ENCODE data around the gene LRFN2. TPM values are rescaled to one million over a fixed set of nuclear protein-coding genes. Genes with fewer than 3 reads are reported as not detected.

LRFN2 gene
- total RNA-seq, 2 experiments from 2014 or later: 0.08 TPM; not detected in 1

- no peak for DNase-seq
- H3K4me1 Mint-ChIP-seq: peaks cover 3% of the 10 kb centered on the region
- no peaks in the 10 kb centered on the region for H3K27me3 Mint-ChIP-seq
- POLR2A ChIA-PET: no interaction called here
- no peak overlapping the region for H3K4me3 Mint-ChIP-seq
- H3K9me3 Mint-ChIP-seq: no peaks in the 10 kb centered on the region
- CTCF ChIA-PET: interaction anchor here (0.7 kb wide), 1 partner anchor 566 kb away, joined by 4 read pairs; no protein-coding TSS in a partner anchor
- no peaks in the 10 kb centered on the region for H3K36me3 Mint-ChIP-seq (ENCODE audit: low read depth)
- no peak overlapping the region for H3K27ac Mint-ChIP-seq
These were observed 192.0 kb downstream of the LRFN2 start for GRCh38 chr6:40395066-40395697.

GRCh38 chr6:40394381-40394780 is 192.8 kb downstream of the LRFN2 start:
- peaks cover 6% of the 10 kb centered on the region for H3K27me3 Mint-ChIP-seq
- H3K9me3 Mint-ChIP-seq: no peaks in the 10 kb centered on the region
- H3K4me1 Mint-ChIP-seq: peaks cover 8% of the 10 kb centered on the region
- no peak overlapping the region for H3K27ac Mint-ChIP-seq
- POLR2A ChIA-PET: no interaction called here
- H3K36me3 Mint-ChIP-seq (ENCODE audit: low read depth): no peaks in the 10 kb centered on the region
- CTCF ChIA-PET: interaction anchor here (0.7 kb wide), 1 partner anchor 567 kb away, joined by 4 read pairs; no protein-coding TSS in a partner anchor
- H3K4me3 Mint-ChIP-seq: no peak overlapping the region
- no peak for DNase-seq

GRCh38 chr6:40393641-40394040 is 193.5 kb downstream of the LRFN2 start:
- DNase-seq: no peak
- Mint-ChIP-seq H3K27ac (no peak overlapping the region), H3K4me1 (peaks cover 15% of the 10 kb centered on the region), H3K36me3 (ENCODE audit: low read depth) (no peaks in the 10 kb centered on the region), H3K27me3 (peaks cover 13% of the 10 kb centered on the region), H3K9me3 (no peaks in the 10 kb centered on the region), H3K4me3 (no peak overlapping the region)
- POLR2A ChIA-PET: no interaction called here
- CTCF ChIA-PET: no interaction called here

GRCh38 chr6:40392589-40392988 is 194.6 kb downstream of the LRFN2 start:
- Mint-ChIP-seq H3K4me1 (peaks cover 20% of the 10 kb centered on the region), H3K27ac (no peak overlapping the region)

GRCh38 chr6:40391851-40392517 is 195.2 kb downstream of the LRFN2 start:
- POLR2A ChIA-PET: no interaction called here
- no peak overlapping the region for H3K27ac Mint-ChIP-seq

More at GRCh38 chr6:40392589-40392988, 194.6 kb downstream of the LRFN2 start:
- ChIA-PET POLR2A (no interaction called here), CTCF (no interaction called here)
- Mint-ChIP-seq H3K36me3 (ENCODE audit: low read depth) (no peaks in the 10 kb centered on the region), H3K4me3 (no peak overlapping the region), H3K9me3 (no peaks in the 10 kb centered on the region), H3K27me3 (peaks cover 18% of the 10 kb centered on the region)
- DNase-seq: no peak

GRCh38 chr6:40391086-40391485 is 196.1 kb downstream of the LRFN2 start:
- Mint-ChIP-seq H3K36me3 (ENCODE audit: low read depth) (no peaks in the 10 kb centered on the region), H3K4me3 (no peak overlapping the region), H3K9me3 (no peaks in the 10 kb centered on the region), H3K27me3 (peaks cover 26% of the 10 kb centered on the region), H3K27ac (no peak overlapping the region), H3K4me1 (peaks cover 22% of the 10 kb centered on the region)
- no peak for DNase-seq
- CTCF ChIA-PET: no interaction called here
- POLR2A ChIA-PET: no interaction called here

More at GRCh38 chr6:40391851-40392517, 195.2 kb downstream of the LRFN2 start:
- DNase-seq: no peak
- no peaks in the 10 kb centered on the region for H3K36me3 Mint-ChIP-seq (ENCODE audit: low read depth)
- CTCF ChIA-PET: no interaction called here
- no peak overlapping the region for H3K4me3 Mint-ChIP-seq
- H3K4me1 Mint-ChIP-seq: peaks cover 22% of the 10 kb centered on the region
- no peaks in the 10 kb centered on the region for H3K9me3 Mint-ChIP-seq
- peaks cover 20% of the 10 kb centered on the region for H3K27me3 Mint-ChIP-seq

- H3K9me3 Mint-ChIP-seq: no peaks in the 10 kb centered on the region
- H3K27me3 Mint-ChIP-seq: peaks cover 28% of the 10 kb centered on the region
- ChIA-PET CTCF (no interaction called here), POLR2A (no interaction called here)
- H3K4me3 Mint-ChIP-seq: no peak overlapping the region
- H3K27ac Mint-ChIP-seq: no peak overlapping the region
- H3K4me1 Mint-ChIP-seq: peaks cover 22% of the 10 kb centered on the region
- DNase-seq: peak; percentile 8
- H3K36me3 Mint-ChIP-seq (ENCODE audit: low read depth): no peaks in the 10 kb centered on the region
These were observed 196.9 kb downstream of the LRFN2 start for GRCh38 chr6:40390144-40390800.

GRCh38 chr6:40389254-40389653 is 197.9 kb downstream of the LRFN2 start:
- Mint-ChIP-seq H3K9me3 (no peaks in the 10 kb centered on the region), H3K4me1 (peaks cover 22% of the 10 kb centered on the region), H3K4me3 (no peak overlapping the region), H3K36me3 (ENCODE audit: low read depth) (no peaks in the 10 kb centered on the region), H3K27me3 (peaks cover 28% of the 10 kb centered on the region), H3K27ac (peak overlapping the region; percentile 5)
- no peak for DNase-seq
- ChIA-PET POLR2A (no interaction called here), CTCF (no interaction called here)

GRCh38 chr6:40387871-40388264 is 199.3 kb downstream of the LRFN2 start:
- Mint-ChIP-seq H3K4me1 (peaks cover 22% of the 10 kb centered on the region), H3K4me3 (no peak overlapping the region), H3K36me3 (ENCODE audit: low read depth) (no peaks in the 10 kb centered on the region), H3K27ac (no peak overlapping the region), H3K9me3 (no peaks in the 10 kb centered on the region), H3K27me3 (peaks cover 28% of the 10 kb centered on the region)
- ChIA-PET POLR2A (no interaction called here), CTCF (no interaction called here)
- DNase-seq: no peak

- peaks cover 22% of the 10 kb centered on the region for H3K4me1 Mint-ChIP-seq
- H3K36me3 Mint-ChIP-seq (ENCODE audit: low read depth): no peaks in the 10 kb centered on the region
- no peaks in the 10 kb centered on the region for H3K9me3 Mint-ChIP-seq
- H3K4me3 Mint-ChIP-seq: no peak overlapping the region
- H3K27ac Mint-ChIP-seq: no peak overlapping the region
- POLR2A ChIA-PET: no interaction called here
- peaks cover 30% of the 10 kb centered on the region for H3K27me3 Mint-ChIP-seq
- DNase-seq: no peak
- CTCF ChIA-PET: no interaction called here
These were observed 199.9 kb downstream of the LRFN2 start for GRCh38 chr6:40387127-40387870.

- ChIA-PET POLR2A (no interaction called here), CTCF (no interaction called here)
- H3K4me3 Mint-ChIP-seq: no peak overlapping the region
- no peaks in the 10 kb centered on the region for H3K36me3 Mint-ChIP-seq (ENCODE audit: low read depth)
- H3K4me1 Mint-ChIP-seq: peaks cover 20% of the 10 kb centered on the region
- H3K27ac Mint-ChIP-seq: no peak overlapping the region
- H3K9me3 Mint-ChIP-seq: no peaks in the 10 kb centered on the region
- H3K27me3 Mint-ChIP-seq: peaks cover 32% of the 10 kb centered on the region
- no peak for DNase-seq
These were observed 201.0 kb downstream of the LRFN2 start for GRCh38 chr6:40386200-40386599.

GRCh38 chr6:40383348-40384115 is 203.6 kb downstream of the LRFN2 start:
- H3K4me1 Mint-ChIP-seq: peaks cover 7% of the 10 kb centered on the region
- ChIA-PET POLR2A (no interaction called here), CTCF (no interaction called here)
- H3K36me3 Mint-ChIP-seq (ENCODE audit: low read depth): no peaks in the 10 kb centered on the region
- peaks cover 19% of the 10 kb centered on the region for H3K27me3 Mint-ChIP-seq
- H3K4me3 Mint-ChIP-seq: no peak overlapping the region
- no peak for DNase-seq
- H3K27ac Mint-ChIP-seq: no peak overlapping the region
- H3K9me3 Mint-ChIP-seq: peaks cover 4% of the 10 kb centered on the region

GRCh38 chr6:40380271-40380670 is 206.9 kb downstream of the LRFN2 start:
- Mint-ChIP-seq H3K9me3 (peaks cover 4% of the 10 kb centered on the region), H3K36me3 (ENCODE audit: low read depth) (no peaks in the 10 kb centered on the region), H3K27me3 (peaks cover 4% of the 10 kb centered on the region), H3K4me1 (no peaks in the 10 kb centered on the region), H3K27ac (no peak overlapping the region), H3K4me3 (no peak overlapping the region)
- no peak for DNase-seq
- CTCF ChIA-PET: no interaction called here
- POLR2A ChIA-PET: no interaction called here

All from activated CD4-positive, alpha-beta memory T cell treated with anti-CD3 and anti-CD28 coated beads, Interleukin-2, amount 10 ng/mL, durations not matched to agents 7 days and 5 days (primary cell).